GM19372 (cell line): ENCODE data around the gene ABT1.

Experiments used
- ATAC-seq: cut with Tn5 transposase; IDR thresholded peaks from one replicate; pipeline ENCODE4 v1.9.1; 2021; ENCODE audit warnings: mild to moderate bottlenecking, low read depth, moderate library complexity; ENCODE audit not compliant: unreplicated experiment

Gene ABT1

GRCh38 chr6:26571592-26572296 lies 25.0 kb upstream of the ABT1 start:
- ATAC-seq = no peak

- no peak for ATAC-seq
Measured at GRCh38 chr6:26575494-26575939, 21.2 kb upstream of the ABT1 start.

- ATAC-seq = no peak
Measured at GRCh38 chr6:26576407-26576843, 20.3 kb upstream of the ABT1 start.

GRCh38 chr6:26576929-26577719 lies 19.6 kb upstream of the ABT1 start:
- ATAC-seq = no peak

DNA sequence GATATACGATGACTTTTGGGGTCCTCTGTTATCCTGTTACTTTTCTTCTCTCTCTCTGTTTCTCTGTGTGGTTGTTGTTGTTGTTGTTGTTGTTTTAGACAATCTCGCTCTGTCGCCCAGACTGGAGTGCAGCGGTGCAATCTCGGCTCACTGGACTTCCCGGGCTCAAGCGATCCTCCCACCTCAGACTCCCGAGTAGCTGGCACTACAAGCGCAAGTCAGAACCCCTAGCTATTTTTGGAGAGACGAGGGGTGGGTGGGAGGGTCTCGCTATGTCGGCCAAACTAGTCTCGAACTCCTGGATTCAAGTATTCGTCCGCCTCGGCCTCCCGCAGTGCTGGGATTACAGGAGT lies 19.1 kb upstream of the ABT1 start:
- ATAC-seq = no peak

- no peak for ATAC-seq
Measured at GRCh38 chr6:26578279-26578678, 18.5 kb upstream of the ABT1 start.

GRCh38 chr6:26578741-26579140 lies 18.0 kb upstream of the ABT1 start:
- no peak for ATAC-seq

DNA sequence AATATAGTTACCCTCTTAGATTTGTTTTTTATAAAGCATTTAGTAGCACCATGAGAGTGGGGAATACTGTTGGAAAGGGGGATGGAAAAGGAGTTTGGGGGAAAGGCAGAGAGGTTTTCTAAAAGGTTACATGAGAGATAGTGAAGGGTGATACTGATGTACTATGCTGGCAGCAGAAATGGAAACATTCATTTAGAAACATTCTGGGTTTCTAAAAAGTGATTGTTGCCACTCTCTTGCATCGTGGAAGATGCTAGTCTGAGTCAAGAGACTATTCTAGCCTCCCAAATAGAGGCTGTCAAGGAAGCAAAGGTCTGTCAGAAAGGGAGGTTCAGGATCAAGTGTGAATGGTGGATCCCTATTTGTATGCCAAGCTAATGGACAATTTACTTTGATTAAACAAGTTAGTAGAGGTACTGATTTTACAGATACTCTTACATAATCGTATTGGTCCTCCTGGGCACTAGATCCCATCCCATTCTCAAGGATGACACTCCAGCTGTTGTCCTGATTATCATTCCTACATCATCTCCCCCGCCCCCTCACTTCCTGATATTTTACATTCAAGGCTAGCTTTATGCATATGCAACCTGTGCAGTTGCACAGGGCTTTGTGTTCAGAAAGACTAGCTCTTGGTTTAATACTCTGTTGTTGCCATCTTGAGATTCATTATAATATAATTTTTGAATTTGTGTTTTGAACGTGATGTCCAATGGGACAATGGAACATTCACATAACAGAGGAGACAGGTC lies 15.4 kb upstream of the ABT1 start:
- ATAC-seq = no peak

DNA sequence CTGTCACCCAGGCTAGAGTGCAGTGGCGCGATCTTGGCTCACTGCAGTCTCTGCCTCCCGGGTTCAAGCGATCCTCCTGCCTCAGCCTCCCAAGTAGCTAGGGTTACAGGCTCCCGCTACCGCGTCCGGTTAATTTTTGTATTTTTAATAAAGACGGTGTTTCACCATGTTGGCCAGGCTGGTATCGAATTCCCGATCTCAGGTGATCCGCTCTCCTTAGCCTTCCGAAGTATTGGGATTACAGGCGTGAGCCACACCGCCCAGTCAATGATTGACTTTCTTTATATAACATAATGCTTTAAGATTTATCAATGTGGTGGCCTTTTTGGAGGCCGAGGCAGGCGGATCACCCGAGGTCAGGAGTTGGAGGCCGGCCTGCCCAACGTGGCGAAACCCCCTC lies 7.8 kb upstream of the ABT1 start:
- no peak for ATAC-seq

- no peak for ATAC-seq
Measured at GRCh38 chr6:26592649-26593048, 4.1 kb upstream of the ABT1 start.

DNA sequence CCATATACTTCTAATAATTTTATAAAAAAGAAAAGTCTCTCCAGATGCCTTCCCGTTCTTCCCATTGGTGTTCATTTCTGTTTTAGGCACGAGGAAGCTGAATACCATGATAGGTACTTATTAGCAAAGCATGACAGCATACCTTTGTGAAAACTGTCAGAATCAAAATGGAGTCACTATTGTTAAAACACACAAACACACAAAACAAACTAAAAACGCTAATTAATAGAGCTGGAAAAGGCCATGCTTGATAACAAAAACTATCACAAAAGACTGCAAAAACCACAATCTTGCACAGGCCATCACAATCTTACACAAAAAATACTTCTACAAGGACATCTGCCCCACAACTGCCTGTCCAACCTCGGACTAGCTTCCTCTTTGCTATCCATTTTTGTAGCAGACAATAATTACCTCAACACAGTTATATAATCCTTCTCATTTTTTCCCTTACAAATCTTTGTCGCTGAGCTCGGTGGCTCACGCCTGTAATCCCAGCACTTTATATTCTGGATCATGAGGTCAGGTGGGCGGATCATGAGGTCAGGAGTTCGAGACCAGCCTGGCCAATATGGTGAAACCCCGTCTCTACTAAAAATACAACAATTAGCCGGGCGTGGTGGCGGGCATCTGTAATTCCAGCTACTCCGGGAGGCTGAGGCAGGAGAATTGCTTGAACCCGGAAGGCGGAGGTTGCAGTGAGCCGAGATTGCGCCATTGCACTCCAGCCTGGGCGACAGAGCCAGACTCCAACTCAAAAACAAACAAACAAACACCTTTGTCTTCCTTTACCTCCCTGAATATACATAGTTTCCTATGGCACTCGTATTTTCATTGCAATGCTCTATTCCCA lies 3.2 kb upstream of the ABT1 start:
- no peak for ATAC-seq

DNA sequence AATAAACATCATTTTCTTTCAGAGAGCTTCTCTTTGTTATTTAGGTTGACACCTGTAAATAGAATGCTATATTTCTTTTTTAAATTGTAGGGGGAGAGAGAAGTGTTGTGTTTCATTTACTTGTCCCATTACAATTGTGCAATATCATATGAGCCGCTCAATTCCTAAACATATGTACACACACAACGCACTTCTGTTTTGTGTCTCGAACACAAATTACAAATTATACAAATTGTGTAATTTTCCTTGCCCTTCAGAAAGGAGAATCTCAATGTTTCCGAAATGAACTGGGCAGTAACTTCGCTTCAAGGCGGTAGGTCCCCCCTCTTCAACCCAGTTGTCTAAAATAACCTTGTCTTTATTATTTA lies 2.6 kb upstream of the ABT1 start:
- no peak for ATAC-seq

DNA sequence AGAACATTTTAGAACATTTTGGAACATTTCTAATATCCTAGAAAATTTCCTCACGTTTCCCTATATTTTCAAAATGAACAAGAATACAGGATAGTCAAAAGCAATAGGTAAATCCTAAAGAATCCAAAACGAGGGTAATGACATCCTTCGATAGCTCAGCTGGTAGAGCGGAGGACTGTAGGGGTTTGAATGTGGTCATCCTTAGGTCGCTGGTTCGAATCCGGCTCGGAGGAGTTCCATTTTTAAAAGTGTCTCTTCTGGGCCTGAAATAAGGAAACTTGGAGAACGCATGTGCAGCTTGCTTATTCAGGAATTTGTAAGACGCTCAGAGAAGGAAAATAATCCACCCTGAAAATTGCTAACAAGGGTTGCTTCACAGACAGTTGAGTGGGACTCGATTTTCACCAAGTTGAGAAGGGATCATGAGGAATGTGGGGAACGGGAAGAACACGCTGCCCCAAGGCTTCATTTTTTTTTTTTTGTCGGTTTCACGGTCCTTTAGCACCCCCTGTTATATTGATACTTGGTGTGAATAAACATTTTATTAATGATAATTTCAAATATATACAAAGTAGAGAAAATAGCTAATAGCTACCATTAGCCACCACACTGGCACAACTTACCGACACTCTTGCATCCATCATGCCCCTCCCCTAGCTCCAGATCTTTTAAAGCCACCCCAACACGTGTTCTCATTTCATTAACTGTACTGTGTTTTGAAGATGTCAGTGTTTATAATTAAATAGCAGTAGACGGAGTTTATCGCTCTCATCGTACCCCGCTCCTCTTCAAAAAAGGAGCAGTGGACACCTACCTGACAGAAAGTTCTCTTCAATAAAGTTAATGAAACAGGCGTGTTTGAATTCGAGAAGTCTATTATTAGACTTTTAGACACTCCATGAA lies 1.8 kb upstream of the ABT1 start:
- ATAC-seq = no peak

- peak; percentile 46 for ATAC-seq
Measured at GRCh38 chr6:26595669-26596269, 984 bp upstream of the ABT1 start.

GRCh38 chr6:26597389-26597766 lies 625 bp downstream of the ABT1 start:
- ATAC-seq = no peak

GRCh38 chr6:26597821-26598220 lies 1.1 kb downstream of the ABT1 start:
- ATAC-seq = no peak

GRCh38 chr6:26598267-26598666 lies 1.5 kb downstream of the ABT1 start:
- no peak for ATAC-seq

DNA sequence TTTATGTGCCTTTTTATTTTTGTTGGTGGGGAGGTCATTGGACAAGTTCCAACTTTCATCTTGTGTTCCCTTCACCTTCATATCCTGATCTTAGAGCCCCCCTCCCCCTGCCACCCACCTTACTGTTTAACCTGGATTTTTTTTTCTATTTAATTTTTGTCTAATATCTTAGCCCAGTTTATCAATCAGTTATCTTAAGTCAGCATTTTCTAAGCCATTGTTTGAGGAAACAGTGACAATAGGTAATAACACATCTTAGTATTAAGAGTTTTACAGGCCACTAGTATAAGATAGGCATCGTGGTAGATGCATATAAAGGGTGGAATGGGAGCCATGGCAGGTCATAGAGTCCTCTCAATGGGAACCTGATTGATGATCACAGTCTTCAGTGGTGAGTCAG lies 2.4 kb downstream of the ABT1 start:
- no peak for ATAC-seq

DNA sequence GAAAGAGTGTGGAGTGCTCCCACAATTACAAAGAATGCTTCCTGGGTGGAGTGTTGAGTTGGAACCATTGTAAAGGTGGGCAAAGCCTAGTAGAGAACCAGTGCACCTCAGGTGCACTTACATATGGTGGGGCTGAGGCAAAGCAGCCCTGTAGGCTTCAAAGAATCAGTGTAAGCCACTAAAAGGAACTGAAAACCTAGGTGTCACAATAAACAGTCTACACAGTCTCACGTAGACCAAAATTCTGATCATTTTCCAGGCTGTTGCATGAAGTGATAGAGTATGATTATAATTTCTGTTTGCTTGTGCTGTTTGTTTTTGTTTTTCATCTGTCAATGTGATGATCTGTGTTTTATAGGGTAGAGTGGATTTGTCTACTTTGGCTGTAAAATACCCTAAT lies 2.8 kb downstream of the ABT1 start:
- no peak for ATAC-seq
